Endothelial cell of umbilical vein (primary cell): ENCODE results near the gene TRIM17. TPM values are rescaled to one million over a fixed set of nuclear protein-coding genes. Genes with fewer than 3 reads are reported as not detected.

ENCODE experiments used
- BruUV-seq: library from RNA; stranded (reverse); fragments of 400-500 nt; replicated peaks from 2 replicates; lab custom pipeline; 2021; lab: Mats Ljungman, UMichigan
- CTCF ChIA-PET: fragments of 300-600, 350-600 bp; sonication (Branson Sonifier 250); formaldehyde crosslinking; loops from one replicate; lab custom pipeline; 2021; ENCODE audit warnings: antibody characterized with exemption, inconsistent platforms; lab: Charles Lee
- POLR2A ChIA-PET: fragments of 300-600, 350-600 bp; sonication (Branson Sonifier 250); formaldehyde crosslinking; loops from one replicate; lab custom pipeline; 2021; ENCODE audit warnings: antibody characterized with exemption, inconsistent platforms; lab: Charles Lee
- DNase-seq: peaks from one replicate; pipeline ENCODE4 v3.0.0-alpha.2; 2011; ENCODE audit warnings: low read depth, low spot score
- FAIRE-seq: peaks from 2 replicates; lab custom pipeline; 2011; peaks lifted over from hg19 to GRCh38; lab: Jason Lieb, UNC
- H2AFZ ChIP-seq: 2 replicates; pipeline ENCODE4 v1.6.0; 2012; ENCODE audit warnings: low read depth, low read length, control low read depth, inconsistent platforms
- H3K27ac ChIP-seq: 2 replicates; pipeline ENCODE4 v1.5.1; 2011; ENCODE audit warnings: low read depth, mild to moderate bottlenecking, control low read depth, low read length, moderate library complexity; ENCODE audit not compliant: insufficient read depth
- H3K27me3 ChIP-seq, 2 experiments: 2 replicates each; pipeline versions ENCODE4 v1.6.0 to v1.6.1; 2011; ENCODE audit warnings: low read length in 2 of 2, mixed read lengths in 1 of 2; ENCODE audit not compliant: control insufficient read depth in 2 of 2, insufficient read depth in 2 of 2
- H3K36me3 ChIP-seq, 2 experiments: 2 replicates in 1 of 2; 3 replicates in 1 of 2; pipeline ENCODE4 v1.5.1; 2011; ENCODE audit warnings: low read length in 2 of 2, mild to moderate bottlenecking in 1 of 2, moderate library complexity in 1 of 2; ENCODE audit not compliant: control insufficient read depth in 2 of 2, insufficient read depth in 2 of 2; ENCODE audit errors: extremely low read depth in 1 of 2
- H3K4me1 ChIP-seq: 3 replicates; pipeline ENCODE4 v1.5.1; 2011; ENCODE audit warnings: mild to moderate bottlenecking, low read length; ENCODE audit not compliant: control insufficient read depth, insufficient read depth; ENCODE audit errors: extremely low read depth
- H3K4me2 ChIP-seq: 2 replicates; pipeline ENCODE4 v1.6.1; 2011; ENCODE audit warnings: low read length, control low read depth, mixed read lengths; ENCODE audit not compliant: insufficient read depth
- H3K4me3 ChIP-seq, 3 experiments: fragments of 200-600 bp in 1 of 3; sonication (generic), shearing (Covaris generic) in 1 of 3; replicated peaks in 1 of 3; 2 replicates each; pipeline ENCODE4 v1.5.1; 2011 to 2016; ENCODE audit warnings: control low read depth in 3 of 3, low read length in 3 of 3, mild to moderate bottlenecking in 2 of 3, inconsistent platforms in 1 of 3, low read depth in 1 of 3, moderate library complexity in 1 of 3; ENCODE audit not compliant: insufficient read depth in 1 of 3
- H3K79me2 ChIP-seq: 2 replicates; pipeline ENCODE4 v1.6.0; 2012; ENCODE audit warnings: low read length, inconsistent platforms; ENCODE audit not compliant: control insufficient read depth, insufficient read depth
- H3K9ac ChIP-seq: replicated peaks from 2 replicates; pipeline ENCODE3; 2011; ENCODE audit warnings: low read length, control low read depth; ENCODE audit not compliant: insufficient read depth; ENCODE audit errors: extremely low read depth
- H3K9me1 ChIP-seq: replicated peaks from 3 replicates; pipeline ENCODE4 v1.6.0; 2011; ENCODE audit warnings: mild to moderate bottlenecking, low read length; ENCODE audit not compliant: control insufficient read depth, insufficient read depth; ENCODE audit errors: extremely low read depth
- H3K9me3 ChIP-seq: replicated peaks from 2 replicates; pipeline ENCODE4 v1.5.1; 2012; ENCODE audit warnings: low read length, inconsistent platforms; ENCODE audit not compliant: control insufficient read depth, insufficient read depth
- H4K20me1 ChIP-seq: replicated peaks from 2 replicates; pipeline ENCODE3; 2011; ENCODE audit warnings: mild to moderate bottlenecking, low read length; ENCODE audit not compliant: control insufficient read depth, insufficient read depth; ENCODE audit errors: extremely low read depth
- EZH2 ChIP-seq: IDR thresholded peaks from 2 replicates; pipeline ENCODE4 v1.6.1; 2012; ENCODE audit warnings: borderline replicate concordance, low read depth, mild to moderate bottlenecking, moderate library complexity, low read length, inconsistent platforms; ENCODE audit not compliant: severe bottlenecking
- FOS ChIP-seq: IDR thresholded peaks from 2 replicates; pipeline ENCODE4 v1.6.1; 2011; ENCODE audit warnings: mild to moderate bottlenecking, low read length, moderate library complexity, borderline replicate concordance; ENCODE audit not compliant: insufficient read depth
- GATA2 ChIP-seq: IDR thresholded peaks from 2 replicates; pipeline ENCODE4 v1.7.0; 2011; ENCODE audit warnings: low read depth, mild to moderate bottlenecking, moderate library complexity, mixed read lengths, low read length; ENCODE audit not compliant: insufficient read length, insufficient read depth
- JUN ChIP-seq: IDR thresholded peaks from 2 replicates; pipeline ENCODE4 v1.6.1; 2011; ENCODE audit warnings: borderline replicate concordance, low read depth; ENCODE audit not compliant: insufficient read length, insufficient read depth
- MYC ChIP-seq: IDR thresholded peaks from one replicate; pipeline ENCODE4 v1.6.1; 2011; ENCODE audit warnings: mild to moderate bottlenecking, low read depth, low read length
- POLR2A ChIP-seq: IDR thresholded peaks from 2 replicates; pipeline ENCODE4 v1.6.1; 2012; ENCODE audit warnings: low read depth, mild to moderate bottlenecking, control low read depth, low read length
- POLR2AphosphoS5 ChIP-seq: IDR thresholded peaks from 2 replicates; pipeline ENCODE4 v1.6.1; 2012; ENCODE audit warnings: low read depth, mild to moderate bottlenecking, control low read depth, low read length, moderate library complexity; ENCODE audit not compliant: insufficient read depth
- dilution Hi-C: fragments of 300-500 bp; cut with MboI; formaldehyde crosslinking; loops from one replicate; pipeline ENCODE4 v1.15.0; 2019; ENCODE audit warnings: low sequenced_read_pairs; ENCODE audit not compliant: extremely low pct_ligation_motif_present
- intact Hi-C: fragments of 100-400 bp; cut with micrococcal nuclease; formaldehyde crosslinking; loops from one replicate; pipeline ENCODE4 v1.10.0; 2022
- polyA plus RNA-seq, 4 experiments: library from polyadenylated mRNA; depleted of rRNA in 3 of 4; stranded (reverse) in 3 of 4; unstranded in 1 of 4; fragments of >200 nt; gene quantifications; 2 replicates each; pipeline versions ENCODE4 v1.2.1 to v1.2.3, GENCODE V29; 2011 to 2012; ENCODE audit warnings: missing spikeins in 1 of 4
- total RNA-seq: library from RNA; stranded (reverse); gene quantifications from 2 replicates; pipeline ENCODE4 v1.2.3, GENCODE V29; 2021
- TF ChIP-seq, protein P1 (sequence below): IDR thresholded peaks from 2 replicates; pipeline ENCODE4 v1.6.1; 2011; ENCODE audit not compliant: insufficient read depth, insufficient read length
- TF ChIP-seq, protein P2 (sequence below), 2 donors: IDR thresholded peaks; 1 replicate in 1 of 2; 2 replicates in 1 of 2; pipeline ENCODE4 v1.5.1; 2011; ENCODE audit warnings: low read length in 2 of 2, mild to moderate bottlenecking in 2 of 2, moderate library complexity in 2 of 2, control low read depth in 1 of 2, inconsistent platforms in 1 of 2, low read depth in 1 of 2; ENCODE audit not compliant: insufficient read depth in 1 of 2; ENCODE audit errors: extremely low read depth in 1 of 2

TRIM17 gene
- total and polyA plus RNA-seq, 2 donors (not counting 3 experiments of a cell fraction or from before 2014, with no cell fraction given): not detected

DNA sequence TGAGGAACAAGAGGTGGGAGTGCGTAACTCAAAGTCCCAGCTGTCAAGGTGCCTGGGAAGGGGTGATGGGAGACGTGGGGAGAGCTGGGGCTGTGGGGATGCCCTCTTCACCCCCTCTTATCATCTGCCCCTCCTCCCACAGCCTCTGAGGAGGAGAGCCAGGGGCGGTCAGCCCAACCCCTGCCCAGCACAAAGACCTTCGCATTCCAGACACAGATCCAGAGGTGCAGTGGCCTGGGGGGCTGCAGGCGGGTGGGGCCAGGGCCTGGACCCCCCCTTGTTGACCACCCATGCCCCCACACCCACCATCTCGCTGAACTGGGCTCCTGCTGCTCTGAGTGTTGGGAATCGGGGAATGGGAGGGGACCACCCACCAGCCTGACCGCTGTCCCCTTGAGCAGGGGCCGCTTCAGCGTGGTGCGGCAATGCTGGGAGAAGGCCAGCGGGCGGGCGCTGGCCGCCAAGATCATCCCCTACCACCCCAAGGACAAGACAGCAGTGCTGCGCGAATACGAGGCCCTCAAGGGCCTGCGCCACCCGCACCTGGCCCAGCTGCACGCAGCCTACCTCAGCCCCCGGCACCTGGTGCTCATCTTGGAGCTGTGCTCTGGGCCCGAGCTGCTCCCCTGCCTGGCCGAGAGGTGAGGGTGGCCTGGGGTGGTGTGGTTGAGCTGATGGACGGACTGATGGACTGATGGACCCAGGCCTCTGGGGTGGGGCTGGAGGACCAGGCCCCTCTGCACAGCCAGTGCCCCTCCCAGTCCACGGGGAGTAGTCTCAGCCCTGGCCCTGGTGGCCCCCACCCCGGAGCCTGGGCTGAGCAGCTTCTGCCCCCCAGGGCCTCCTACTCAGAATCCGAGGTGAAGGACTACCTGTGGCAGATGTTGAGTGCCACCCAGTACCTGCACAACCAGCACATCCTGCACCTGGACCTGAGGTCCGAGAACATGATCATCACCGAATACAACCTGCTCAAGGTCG lies 39.7 kb downstream of the TRIM17 start:
- no peak for DNase-seq
- dilution Hi-C loops: no loop called here
- H3K36me3 ChIP-seq: no peaks in the 10 kb centered on the region
- no peak overlapping the region for H3K27ac ChIP-seq
- H3K9me1 ChIP-seq: no peaks in the 10 kb centered on the region
- no peaks in the 10 kb centered on the region for H3K79me2 ChIP-seq
- TF ChIP-seq POLR2AphosphoS5: no peak
- no peak for TF ChIP-seq EZH2
- TF ChIP-seq, protein P1, sequence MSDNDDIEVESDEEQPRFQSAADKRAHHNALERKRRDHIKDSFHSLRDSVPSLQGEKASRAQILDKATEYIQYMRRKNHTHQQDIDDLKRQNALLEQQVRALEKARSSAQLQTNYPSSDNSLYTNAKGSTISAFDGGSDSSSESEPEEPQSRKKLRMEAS: no peak
- no peak for TF ChIP-seq JUN
- TF ChIP-seq POLR2A: no peak
- TF ChIP-seq, protein P2, sequence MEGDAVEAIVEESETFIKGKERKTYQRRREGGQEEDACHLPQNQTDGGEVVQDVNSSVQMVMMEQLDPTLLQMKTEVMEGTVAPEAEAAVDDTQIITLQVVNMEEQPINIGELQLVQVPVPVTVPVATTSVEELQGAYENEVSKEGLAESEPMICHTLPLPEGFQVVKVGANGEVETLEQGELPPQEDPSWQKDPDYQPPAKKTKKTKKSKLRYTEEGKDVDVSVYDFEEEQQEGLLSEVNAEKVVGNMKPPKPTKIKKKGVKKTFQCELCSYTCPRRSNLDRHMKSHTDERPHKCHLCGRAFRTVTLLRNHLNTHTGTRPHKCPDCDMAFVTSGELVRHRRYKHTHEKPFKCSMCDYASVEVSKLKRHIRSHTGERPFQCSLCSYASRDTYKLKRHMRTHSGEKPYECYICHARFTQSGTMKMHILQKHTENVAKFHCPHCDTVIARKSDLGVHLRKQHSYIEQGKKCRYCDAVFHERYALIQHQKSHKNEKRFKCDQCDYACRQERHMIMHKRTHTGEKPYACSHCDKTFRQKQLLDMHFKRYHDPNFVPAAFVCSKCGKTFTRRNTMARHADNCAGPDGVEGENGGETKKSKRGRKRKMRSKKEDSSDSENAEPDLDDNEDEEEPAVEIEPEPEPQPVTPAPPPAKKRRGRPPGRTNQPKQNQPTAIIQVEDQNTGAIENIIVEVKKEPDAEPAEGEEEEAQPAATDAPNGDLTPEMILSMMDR (IDR thresholded peaks at IDR 0.05; ENCODE audit: extremely low read depth in 1 of 2, insufficient read depth in 1 of 2, low read depth in 1 of 2, low read length in 2 of 2): no peak
- TF ChIP-seq MYC: no peak
- no peak for TF ChIP-seq GATA2
- no peak for TF ChIP-seq FOS
- intact Hi-C loops: no loop called here
- H3K4me1 ChIP-seq: peaks cover 5% of the 10 kb centered on the region
- no peak overlapping the region for H2AFZ ChIP-seq
- H3K9me3 ChIP-seq: no peaks in the 10 kb centered on the region
- ChIA-PET POLR2A (no interaction called here), CTCF (interaction anchor here (1.0 to 3.1 kb wide), 3 partner anchors 16 to 377 kb away, joined by 3 to 16 read pairs (median 3); no protein-coding TSS in a partner anchor)
- no peak for FAIRE-seq
- no peak overlapping the region for H3K9ac ChIP-seq
- no peak overlapping the region for H3K4me2 ChIP-seq
- H3K4me3 ChIP-seq: no peak overlapping the region
- no peaks in the 10 kb centered on the region for H4K20me1 ChIP-seq
- BruUV-seq: no TSS peak
- peaks cover 5 to 7% of the 10 kb centered on the region in 2 experiments for H3K27me3 ChIP-seq
